NB4 (cell line): ENCODE data around the gene TPM4.

Source experiments
- CTCF ChIP-seq: IDR thresholded peaks from one replicate; pipeline ENCODE4 v1.5.1; 2012; ENCODE audit warnings: low read depth, low read length
- MAX ChIP-seq: IDR thresholded peaks from 2 replicates; pipeline ENCODE4 v1.6.1; 2011; ENCODE audit warnings: low read depth, low read length
- POLR2A ChIP-seq: IDR thresholded peaks from 2 replicates; pipeline ENCODE4 v1.6.1; 2011; ENCODE audit warnings: mild to moderate bottlenecking; ENCODE audit not compliant: insufficient read length; ENCODE audit errors: extremely low read depth

GRCh38 chr19:16041299-16041990 is 34.9 kb upstream of the TPM4 start:
- TF ChIP-seq CTCF (peak; percentile 78), POLR2A (no peak), MAX (0 out of 2 replicates have a peak, but pooled peaks have one; percentile 37)
